ENCODE measurements around the gene EPHA3. TPM values are rescaled to one million over a fixed set of nuclear protein-coding genes. Genes with fewer than 3 reads are reported as not detected.

EPHA3 gene
- total and polyA plus RNA-seq, 2 of the 4 experiments (the other 2 are of a cell fraction): 0.10 to 0.18 TPM

DNA sequence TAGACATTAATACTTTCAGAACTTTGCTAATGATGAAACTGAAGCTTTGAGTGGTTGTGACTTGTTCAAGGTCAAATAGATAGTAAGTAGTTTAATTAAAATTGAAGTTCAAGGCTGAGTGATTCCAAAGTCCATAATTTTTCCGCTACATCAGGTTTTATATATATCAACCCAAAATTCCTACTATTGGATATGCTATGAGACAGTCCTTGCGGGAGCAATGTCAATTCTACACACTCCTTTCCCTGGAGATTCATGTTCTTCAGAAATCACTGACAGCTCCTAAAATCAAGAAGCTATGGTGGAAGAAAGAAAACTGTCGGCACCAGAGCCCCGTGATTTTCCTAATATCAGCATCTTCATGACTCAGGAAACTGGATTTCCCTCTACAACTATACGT lies 167.6 kb downstream of the EPHA3 start:
- intact Hi-C loops (cut with micrococcal nuclease): no loop called here
- no peak overlapping the region for H2BK5ac ChIP-seq (ENCODE audit: low read depth, low read length, poor library complexity, severe bottlenecking)

More for the DNA sequence above, 167.6 kb downstream of the EPHA3 start:
- Histone ChIP-seq H3K27ac (ENCODE audit: insufficient read depth, low read length) (no peak overlapping the region), H3K36me3 (ENCODE audit: control insufficient read depth, insufficient read depth, low read length) (no peaks in the 10 kb centered on the region), H3K79me1 (ENCODE audit: low read depth in 1 of 2, low read length in 2 of 2) (no peaks in the 10 kb centered on the region), H4K8ac (ENCODE audit: low read depth in 2 of 2, low read length in 2 of 2) (no peak overlapping the region), H3K4me3 (ENCODE audit: insufficient read depth, low read depth, low read length) (no peak overlapping the region), H3K4me1 (ENCODE audit: control insufficient read depth, insufficient read depth, low read length) (no peaks in the 10 kb centered on the region), H2BK15ac (ENCODE audit: low read depth, low read length) (no peak overlapping the region), H3K9ac (ENCODE audit: low read depth, low read length) (no peak overlapping the region), H3K4ac (ENCODE audit: low read depth, low read length) (no peak overlapping the region), H2AFZ (replicated peaks; ENCODE audit: low read length, poor library complexity) (no peak overlapping the region), H4K20me1 (ENCODE audit: insufficient read depth, low read length) (no peaks in the 10 kb centered on the region), H3K56ac (ENCODE audit: extremely low read depth, insufficient read depth, low read length) (no peak overlapping the region), H3K27me3 (ENCODE audit: control insufficient read depth, insufficient read depth, low read length) (no peaks in the 10 kb centered on the region), H4K91ac (ENCODE audit: insufficient read depth, low read depth, low read length) (no peak overlapping the region), H3K9me3 (ENCODE audit: control insufficient read depth, insufficient read depth, low read length) (no peaks in the 10 kb centered on the region), H2AK9ac (replicated peaks; ENCODE audit: low read depth, low read length, poor library complexity) (no peak overlapping the region), H2BK20ac (ENCODE audit: low read depth, low read length) (no peak overlapping the region), H2BK120ac (ENCODE audit: low read depth, low read length) (no peak overlapping the region), H3K4me2 (ENCODE audit: low read depth, low read length) (no peak overlapping the region), H3K9me1 (ENCODE audit: insufficient read depth, low read length) (no peaks in the 10 kb centered on the region), H3K18ac (ENCODE audit: low read depth, low read length) (no peak overlapping the region), H4K5ac (ENCODE audit: low read depth, low read length) (no peak overlapping the region), H2AK5ac (ENCODE audit: low read depth, low read length) (no peak overlapping the region), H3K14ac (replicated peaks; ENCODE audit: low read depth, low read length) (no peak overlapping the region), H3K23ac (ENCODE audit: low read depth, low read length) (no peak overlapping the region)
- ChIA-PET CTCF (no interaction called here), POLR2A (ENCODE audit: unreplicated experiment) (no interaction called here)
- DNase-seq (no peak), ATAC-seq (ENCODE audit: low read depth) (no peak)
- dilution Hi-C loops (cut with HindIII; ENCODE audit: low sequenced_read_pairs, unreplicated experiment) (no loop called here), in situ Hi-C loops (cut with MboI; ENCODE audit: low sequenced_read_pairs) (no loop called here)
- TF ChIP-seq RAD21 (IDR thresholded peaks at IDR 0.05; ENCODE audit: low read length): no peak
- no peak for TF ChIP-seq MAFK (IDR thresholded peaks at IDR 0.05; ENCODE audit: low read depth, low read length)
- TF ChIP-seq RFX5 (IDR thresholded peaks at IDR 0.05; ENCODE audit: low read depth, low read length): no peak
- TF ChIP-seq MXI1 (IDR thresholded peaks at IDR 0.05; ENCODE audit: borderline replicate concordance, low read depth, low read length): no peak
- no CpG with 5 or more reads among the region's 5 CpGs for WGBS, 2 experiments (ENCODE audit: extremely low coverage in 2 of 2, insufficient read length in 1 of 2)
- no TSS peak for BruUV-seq (replicated peaks)
